Caco-2 (cell line): ENCODE results near the gene PSMG1. TPM values are rescaled to one million over a fixed set of nuclear protein-coding genes. Genes with fewer than 3 reads are reported as not detected.

Experiments
- BruUV-seq: library from RNA; stranded (reverse); fragments of 400-500 nt; replicated peaks from 2 replicates; lab custom pipeline; 2021; lab: Mats Ljungman, UMichigan
- CTCF ChIA-PET: fragments of 300-600 bp; sonication (Branson Sonifier 250); formaldehyde crosslinking; loops from one replicate; lab custom pipeline; 2022; ENCODE audit warnings: antibody characterized with exemption; lab: Charles Lee
- POLR2A ChIA-PET: fragments of 300-600 bp; sonication (Branson Sonifier 250); formaldehyde crosslinking; loops from one replicate; lab custom pipeline; 2022; ENCODE audit warnings: antibody characterized with exemption; lab: Charles Lee
- DNase-seq, 2 experiments: peaks; one replicate each; pipeline versions ENCODE4 v3.0.0 to v3.0.0-alpha.2; 2020 to 2022
- H3K27me3 ChIP-seq: replicated peaks from 2 replicates; pipeline ENCODE4 v1.6.0; 2011; ENCODE audit warnings: low read length; ENCODE audit not compliant: control insufficient read depth, insufficient read depth
- H3K36me3 ChIP-seq: 2 replicates; pipeline ENCODE4 v1.5.1; 2011; ENCODE audit warnings: low read length; ENCODE audit not compliant: control insufficient read depth, insufficient read depth
- H3K4me1 ChIP-seq: fragments of 250-450 bp; sonication (Bioruptor Pico); 2 replicates; pipeline ENCODE4 v1.5.1; 2020; ENCODE audit warnings: mild to moderate bottlenecking
- H3K4me3 ChIP-seq: 2 replicates; pipeline ENCODE4 v1.5.1; 2011; ENCODE audit warnings: low read depth, mild to moderate bottlenecking, control low read depth, low read length
- H3K9me3 ChIP-seq: fragments of 250-450 bp; sonication (Bioruptor Pico); 2 replicates; pipeline ENCODE4 v1.5.1; 2020; ENCODE audit warnings: mild to moderate bottlenecking, moderate library complexity
- H3K27ac Mint-ChIP-seq: one replicate; pipeline ENCODE4 v1.8.0; 2022; ENCODE audit warnings: mixed read lengths; ENCODE audit not compliant: unreplicated experiment
- H3K27me3 Mint-ChIP-seq: one replicate; pipeline ENCODE4 v1.8.0; 2022; ENCODE audit warnings: mixed read lengths; ENCODE audit not compliant: insufficient read depth, unreplicated experiment
- H3K36me3 Mint-ChIP-seq: one replicate; pipeline ENCODE4 v1.8.0; 2022; ENCODE audit warnings: mild to moderate bottlenecking, mixed read lengths; ENCODE audit not compliant: insufficient read depth, unreplicated experiment
- H3K4me1 Mint-ChIP-seq: one replicate; pipeline ENCODE4 v1.8.0; 2022; ENCODE audit warnings: low read depth, mixed read lengths; ENCODE audit not compliant: unreplicated experiment
- H3K4me3 Mint-ChIP-seq: one replicate; pipeline ENCODE4 v1.8.0; 2022; ENCODE audit warnings: mild to moderate bottlenecking, moderate library complexity, mixed read lengths; ENCODE audit not compliant: unreplicated experiment
- H3K9me3 Mint-ChIP-seq: one replicate; pipeline ENCODE4 v1.8.0; 2022; ENCODE audit warnings: mixed read lengths; ENCODE audit not compliant: unreplicated experiment
- CTCF ChIP-seq, 2 experiments: fragments of 200-600 bp in 1 of 2; IDR thresholded peaks; 1 replicate in 1 of 2; 2 replicates in 1 of 2; pipeline versions ENCODE4 v1.5.1 to v1.8.0; 2011 to 2022; ENCODE audit warnings: antibody characterized with exemption in 1 of 2, control low read depth in 1 of 2, inconsistent platforms in 1 of 2, low read depth in 1 of 2, low read length in 1 of 2, mild to moderate bottlenecking in 1 of 2, moderate library complexity in 1 of 2; ENCODE audit not compliant: insufficient read depth in 1 of 2, severe bottlenecking in 1 of 2, unreplicated experiment in 1 of 2
- intact Hi-C: fragments of 100-400 bp; cut with micrococcal nuclease; formaldehyde crosslinking; loops from one replicate; pipeline ENCODE4 v1.10.0; 2022; ENCODE audit not compliant: unreplicated experiment
- total RNA-seq: library from RNA; stranded (reverse); gene quantifications from 2 replicates; pipeline ENCODE4 v1.2.3, GENCODE V29; 2022

Gene PSMG1
- total RNA-seq, 1 experiment from 2014 or later, result 86.2 TPM

GRCh38 chr21:39184050-39184980 is 1.1 kb upstream of the PSMG1 start:
- no peak for DNase-seq
- no peaks in the 10 kb centered on the region for H3K36me3 ChIP-seq
- TF ChIP-seq CTCF (IDR thresholded peaks at IDR 0.05; ENCODE audit: insufficient read depth in 1 of 2, low read depth in 1 of 2, low read length in 1 of 2, severe bottlenecking in 1 of 2, unreplicated experiment in 1 of 2), result no peak
- no peaks in the 10 kb centered on the region for H3K27me3 ChIP-seq
- ChIA-PET POLR2A (interaction anchor here (0.6 to 1.1 kb wide), 4 partner anchors 31 to 128 kb away, joined by 3 to 5 read pairs (median 3); no protein-coding TSS in a partner anchor), CTCF (no interaction called here)
- H3K9me3 ChIP-seq, result no peaks in the 10 kb centered on the region
- 0 out of 2 replicates have a peak, but pooled peaks cover 6% of the 10 kb centered on the region for H3K4me1 ChIP-seq
- peak overlapping the region; percentile 99 for H3K4me3 ChIP-seq
- intact Hi-C loops, result loop anchor here (5.0 to 10.0 kb wide), 2 partner anchors 203 to 260 kb away; partner anchors contain the start of gene LCA5L
- peaks cover 36% of the 10 kb centered on the region for H3K36me3 Mint-ChIP-seq
- H3K9me3 Mint-ChIP-seq, result no peaks in the 10 kb centered on the region
- no peaks in the 10 kb centered on the region for H3K4me1 Mint-ChIP-seq
- H3K27me3 Mint-ChIP-seq, result no peaks in the 10 kb centered on the region
- H3K27ac Mint-ChIP-seq, result peak overlapping the region; percentile 97
- TSS peak; percentile 81 for BruUV-seq
- peak overlapping the region; percentile 93 for H3K4me3 Mint-ChIP-seq

- Histone ChIP-seq H3K27me3 (no peaks in the 10 kb centered on the region), H3K4me3 (peak overlapping the region; percentile 99), H3K36me3 (no peaks in the 10 kb centered on the region), H3K4me1 (0 out of 2 replicates have a peak, but pooled peaks cover 6% of the 10 kb centered on the region), H3K9me3 (no peaks in the 10 kb centered on the region)
- BruUV-seq, result TSS peak; percentile 56
- no peaks in the 10 kb centered on the region for H3K9me3 Mint-ChIP-seq
- intact Hi-C loops, result loop anchor here (5.0 to 10.0 kb wide), 2 partner anchors 205 to 262 kb away; partner anchors contain the start of gene LCA5L
- H3K4me3 Mint-ChIP-seq, result peak overlapping the region; percentile 93
- peak overlapping the region; percentile 97 for H3K27ac Mint-ChIP-seq
- DNase-seq, result no peak
- TF ChIP-seq CTCF (IDR thresholded peaks at IDR 0.05; ENCODE audit: insufficient read depth in 1 of 2, low read depth in 1 of 2, low read length in 1 of 2, severe bottlenecking in 1 of 2, unreplicated experiment in 1 of 2), result no peak
- CTCF ChIA-PET, result no interaction called here
- POLR2A ChIA-PET, result interaction anchor here (0.6 to 1.1 kb wide), 3 partner anchors 130 to 167 kb away, joined by 3 read pairs; no protein-coding TSS in a partner anchor
- H3K27me3 Mint-ChIP-seq, result no peaks in the 10 kb centered on the region
- peaks cover 42% of the 10 kb centered on the region for H3K36me3 Mint-ChIP-seq
- no peaks in the 10 kb centered on the region for H3K4me1 Mint-ChIP-seq
Measured at GRCh38 chr21:39182484-39183271, 573 bp downstream of the PSMG1 start.

GRCh38 chr21:39182016-39182415 is 1.2 kb downstream of the PSMG1 start:
- Histone ChIP-seq H3K4me3 (peak overlapping the region; percentile 99), H3K36me3 (no peaks in the 10 kb centered on the region), H3K4me1 (0 out of 2 replicates have a peak, but pooled peaks cover 6% of the 10 kb centered on the region), H3K27me3 (no peaks in the 10 kb centered on the region), H3K9me3 (no peaks in the 10 kb centered on the region)
- peaks cover 42% of the 10 kb centered on the region for H3K36me3 Mint-ChIP-seq
- POLR2A ChIA-PET, result no interaction called here
- intact Hi-C loops, result loop anchor here (5.0 to 10.0 kb wide), 2 partner anchors 205 to 263 kb away; partner anchors contain the start of gene LCA5L
- H3K9me3 Mint-ChIP-seq, result no peaks in the 10 kb centered on the region
- no TSS peak for BruUV-seq
- peak overlapping the region; percentile 97 for H3K27ac Mint-ChIP-seq
- CTCF ChIA-PET, result no interaction called here
- H3K27me3 Mint-ChIP-seq, result no peaks in the 10 kb centered on the region
- TF ChIP-seq CTCF (IDR thresholded peaks at IDR 0.05; ENCODE audit: insufficient read depth in 1 of 2, low read depth in 1 of 2, low read length in 1 of 2, severe bottlenecking in 1 of 2, unreplicated experiment in 1 of 2), result no peak
- no peaks in the 10 kb centered on the region for H3K4me1 Mint-ChIP-seq
- peak overlapping the region; percentile 93 for H3K4me3 Mint-ChIP-seq
- no peak for DNase-seq
